Measurements from ENCODE around the gene PPP1CA.
"Not testable (repeated sequence)": the region's sequence is repeated elsewhere in the genome, so short reads cannot be mapped to it uniquely, and the experiment has no call there.

Gene PPP1CA

GRCh38 chr11:67434395-67434881 lies 32.8 kb upstream of the PPP1CA start:
- no peak for DNase-seq

- no peak for DNase-seq
These were observed 32.1 kb upstream of the PPP1CA start for GRCh38 chr11:67433536-67434394.

- DNase-seq: no peak
These were observed 31.1 kb upstream of the PPP1CA start for GRCh38 chr11:67432655-67433349.

GRCh38 chr11:67431346-67432249 lies 29.9 kb upstream of the PPP1CA start:
- DNase-seq: no peak

- DNase-seq: no peak
These were observed 28.1 kb upstream of the PPP1CA start for GRCh38 chr11:67429722-67430121.

GRCh38 chr11:67429038-67429668 lies 27.5 kb upstream of the PPP1CA start:
- no peak for DNase-seq

- DNase-seq: peak; percentile 97
These were observed 26.7 kb upstream of the PPP1CA start, which contains the start of gene RPS6KB2 for GRCh38 chr11:67428052-67429001. TSS of gene RPS6KB2 (plus strand) at chr11:67428494. CDS start at chr11:67428546, 52 bp downstream.

GRCh38 chr11:67427364-67427859 lies 25.8 kb upstream of the PPP1CA start:
- not testable (repeated sequence) for DNase-seq

GRCh38 chr11:67423891-67424613 lies 22.4 kb upstream of the PPP1CA start:
- no peak for DNase-seq

- no peak for DNase-seq
These were observed 21.8 kb upstream of the PPP1CA start for GRCh38 chr11:67423466-67423865.

- DNase-seq: no peak
These were observed 21.2 kb upstream of the PPP1CA start for GRCh38 chr11:67422891-67423290.

- DNase-seq: no peak
These were observed 19.9 kb upstream of the PPP1CA start for GRCh38 chr11:67421430-67422031.

- peak; percentile 76 for DNase-seq
These were observed 19.2 kb upstream of the PPP1CA start for GRCh38 chr11:67420646-67421429.

GRCh38 chr11:67420147-67420645 lies 18.5 kb upstream of the PPP1CA start:
- peak; percentile 31 for DNase-seq

- no peak for DNase-seq
These were observed 17.8 kb upstream of the PPP1CA start for GRCh38 chr11:67419325-67420049.

- no peak for DNase-seq
These were observed 17.0 kb upstream of the PPP1CA start for GRCh38 chr11:67418476-67419281.

- no peak for DNase-seq
These were observed 15.8 kb upstream of the PPP1CA start for GRCh38 chr11:67417425-67417824.

Data from SHP77 treated with DMSO at 0.1 percent for 48 hours (cell line).